ENCODE measurements around the gene HSPG2.
"Not testable (repeated sequence)": the region's sequence is repeated elsewhere in the genome, so short reads cannot be mapped to it uniquely, and the experiment has no call there.

HSPG2 gene

DNA sequence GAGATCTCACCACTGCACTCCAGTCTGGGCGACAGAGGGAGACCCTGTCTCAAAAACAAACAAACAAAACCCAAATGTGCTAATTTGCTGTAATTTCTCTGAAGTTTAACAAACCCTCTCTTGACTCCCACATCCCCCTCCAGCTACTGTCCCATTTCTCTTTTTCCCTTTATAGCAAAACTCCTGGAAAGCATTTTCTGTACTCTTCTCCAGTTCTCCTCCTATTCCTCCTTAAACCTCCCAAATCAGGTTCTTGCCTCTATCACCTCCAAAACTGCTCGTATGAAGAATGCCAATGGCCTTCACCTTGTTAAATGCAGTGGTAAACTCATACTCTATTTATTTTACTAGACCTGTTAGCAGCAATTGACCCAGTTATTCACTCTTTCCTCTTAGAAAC lies 150.5 kb downstream of the HSPG2 start:
- Histone ChIP-seq H3K27ac (ENCODE audit: low read depth, low read length) (no peak overlapping the region), H3K9ac (ENCODE audit: low read length) (no peak overlapping the region), H3K79me2 (ENCODE audit: insufficient read depth, low read length) (peaks cover 12% of the 10 kb centered on the region), H2AFZ (ENCODE audit: low read depth, low read length, severe bottlenecking) (no peak overlapping the region), H3K27me3 (ENCODE audit: low read length) (no peaks in the 10 kb centered on the region), H3K9me3 (ENCODE audit: insufficient read depth, low read length) (no peaks in the 10 kb centered on the region), H3F3A (ENCODE audit: insufficient read depth) (peaks cover 4% of the 10 kb centered on the region; the same call in 1 of the 2 replicates), H3K9me2 (replicated peaks; ENCODE audit: insufficient read depth, low read length) (no peaks in the 10 kb centered on the region), H3K4me3 (ENCODE audit: insufficient read depth, low read length, poor library complexity, severe bottlenecking) (no peak overlapping the region), H4K20me1 (ENCODE audit: low read depth, low read length) (no peaks in the 10 kb centered on the region), H3K4me2 (ENCODE audit: low read depth, low read length, poor library complexity, severe bottlenecking) (no peak overlapping the region), H3K36me3 (ENCODE audit: low read length) (no peaks in the 10 kb centered on the region)
- TF ChIP-seq EZH2phosphoT487 (conservative IDR thresholded peaks at IDR 0.05; ENCODE audit: low read length) (no peak), CTCF (IDR thresholded peaks at IDR 0.05; ENCODE audit: insufficient read depth, low read length, poor library complexity, severe bottlenecking) (no peak)

DNA sequence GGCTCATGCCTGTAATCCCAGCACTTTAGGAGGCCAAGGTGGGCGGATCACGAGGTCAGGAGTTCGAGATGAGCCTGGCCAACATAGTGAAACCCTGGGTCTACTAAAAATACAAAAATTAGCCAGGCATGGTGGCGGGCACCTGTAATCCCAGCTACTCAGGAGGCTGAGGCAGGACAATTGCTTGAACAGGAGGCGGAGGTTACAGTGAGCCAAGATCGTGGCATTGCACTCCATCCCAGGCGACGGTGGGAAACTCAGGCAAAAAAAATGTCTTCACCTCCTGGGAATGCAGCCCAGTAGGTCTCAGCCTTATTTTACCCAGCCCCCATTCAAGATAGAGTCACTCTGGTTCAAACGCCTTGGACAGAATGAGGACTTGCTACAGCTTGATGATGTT lies 151.3 kb downstream of the HSPG2 start:
- not testable (repeated sequence) for H4K20me1 ChIP-seq (ENCODE audit: low read depth, low read length); H3K4me2 ChIP-seq (ENCODE audit: low read depth, low read length, poor library complexity, severe bottlenecking); H3K27me3 ChIP-seq (ENCODE audit: low read length); H3K9ac ChIP-seq (ENCODE audit: low read length); H3K9me3 ChIP-seq (ENCODE audit: insufficient read depth, low read length); H3K4me3 ChIP-seq (ENCODE audit: insufficient read depth, low read length, poor library complexity, severe bottlenecking); H3K27ac ChIP-seq (ENCODE audit: low read depth, low read length); H3K9me2 ChIP-seq (replicated peaks; ENCODE audit: insufficient read depth, low read length); H3K36me3 ChIP-seq (ENCODE audit: low read length); H3F3A ChIP-seq (ENCODE audit: insufficient read depth); H2AFZ ChIP-seq (ENCODE audit: low read depth, low read length, severe bottlenecking)
- peaks cover 19% of the 10 kb centered on the region for H3K79me2 ChIP-seq (ENCODE audit: insufficient read depth, low read length)

DNA sequence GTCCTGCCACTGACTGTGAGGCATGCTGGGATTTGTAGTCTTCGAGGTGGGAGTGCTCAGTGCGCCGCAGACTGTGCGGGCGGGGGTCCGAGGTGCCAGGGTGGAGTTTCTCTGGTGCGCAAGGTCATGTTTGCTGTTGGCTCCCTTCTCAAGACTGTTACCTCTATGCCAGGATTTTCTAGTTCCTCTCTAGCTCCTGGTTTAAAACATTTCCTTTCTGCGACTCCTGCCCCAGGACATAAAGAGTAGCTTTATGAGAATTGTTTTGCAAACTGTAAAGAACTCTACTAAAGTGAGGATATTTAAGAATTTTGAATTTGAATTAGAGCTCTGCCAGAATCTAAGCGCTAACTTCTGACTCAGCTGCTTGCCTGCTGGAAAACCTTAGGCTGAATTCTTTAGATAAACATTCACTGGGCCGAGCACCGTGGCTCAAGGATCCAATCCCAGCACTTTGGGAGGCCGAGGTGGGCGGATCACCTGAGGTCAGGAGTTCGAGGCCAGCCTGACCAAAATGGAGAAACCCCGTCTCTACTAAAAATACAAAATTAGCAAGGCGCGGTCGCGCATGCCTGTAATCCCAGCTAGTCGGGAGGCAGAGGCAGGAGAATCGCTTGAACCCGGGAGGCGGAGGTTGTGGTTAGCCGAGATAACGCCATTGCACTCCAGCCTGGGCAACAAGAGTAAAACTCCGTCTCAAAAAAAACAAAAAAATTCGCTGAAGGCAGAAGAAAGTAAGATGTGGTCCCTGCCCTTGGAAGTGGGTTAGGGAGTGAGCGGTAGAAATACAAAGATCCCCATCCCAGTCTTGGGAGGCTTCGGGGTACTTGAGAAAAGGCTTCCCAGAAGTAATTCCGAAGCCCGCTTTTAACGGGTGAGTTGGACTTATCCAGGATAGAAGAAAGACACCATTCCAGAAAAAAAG lies 153.2 kb downstream of the HSPG2 start:
- no peaks in the 10 kb centered on the region for H3K9me3 ChIP-seq (ENCODE audit: insufficient read depth, low read length)
- no peaks in the 10 kb centered on the region for H3K9me2 ChIP-seq (replicated peaks; ENCODE audit: insufficient read depth, low read length)
- peaks cover 38% of the 10 kb centered on the region for H3K79me2 ChIP-seq (ENCODE audit: insufficient read depth, low read length)
- no peaks in the 10 kb centered on the region for H3K27me3 ChIP-seq (ENCODE audit: low read length)
- H3F3A ChIP-seq (ENCODE audit: insufficient read depth): peaks cover 4% of the 10 kb centered on the region; the same call in 1 of the 2 replicates
- H3K36me3 ChIP-seq (ENCODE audit: low read length): no peaks in the 10 kb centered on the region
- peak overlapping the region; percentile 88 for H2AFZ ChIP-seq (ENCODE audit: low read depth, low read length, severe bottlenecking)
- no peaks in the 10 kb centered on the region; the same call in 1 of the 2 replicates for H4K20me1 ChIP-seq (ENCODE audit: low read depth, low read length)
- peak overlapping the region; percentile 86 for H3K4me2 ChIP-seq (ENCODE audit: low read depth, low read length, poor library complexity, severe bottlenecking)
- H3K9ac ChIP-seq (ENCODE audit: low read length): peak overlapping the region; percentile 93
- peak overlapping the region; percentile 97 for H3K27ac ChIP-seq (ENCODE audit: low read depth, low read length)
- H3K4me3 ChIP-seq (ENCODE audit: insufficient read depth, low read length, poor library complexity, severe bottlenecking): peak overlapping the region; percentile 79
- TF ChIP-seq CTCF (IDR thresholded peaks at IDR 0.05; ENCODE audit: insufficient read depth, low read length, poor library complexity, severe bottlenecking) (no peak), EZH2phosphoT487 (conservative IDR thresholded peaks at IDR 0.05; ENCODE audit: low read length) (no peak)

All from SU-DHL-6 (cell line).